Measurements from ENCODE around the gene TMEM131.

- TF ChIP-seq CTCF (IDR thresholded peaks at IDR 0.05), result no peak
- TF ChIP-seq EP300 (IDR thresholded peaks at IDR 0.05), result no peak
- TF ChIP-seq POLR2A (IDR thresholded peaks at IDR 0.05), result no peak
- no peak for TF ChIP-seq POLR2AphosphoS5 (IDR thresholded peaks at IDR 0.05)
Measured at GRCh38 chr2:97982621-97983020, 13.1 kb downstream of the TMEM131 start.

All from sigmoid colon (tissue), 4 donors.